Measurements from ENCODE around the gene PCBP3. TPM values are rescaled to one million over a fixed set of nuclear protein-coding genes. Genes with fewer than 3 reads are reported as not detected.

Gene PCBP3
- total and polyA plus RNA-seq, 2 of the 8 experiments (the other 6 are each of a cell fraction or from before 2014, with no cell fraction given) = 3.5 to 6.3 TPM

GRCh38 chr21:45837936-45838335 lies 194.4 kb downstream of the PCBP3 start:
- no peak overlapping the region for H2BK15ac ChIP-seq (ENCODE audit: low read length)

More at GRCh38 chr21:45837936-45838335, 194.4 kb downstream of the PCBP3 start:
- Histone ChIP-seq H4K91ac (replicated peaks; ENCODE audit: insufficient read length, low read length) (no peak overlapping the region), H3K4ac (replicated peaks; ENCODE audit: insufficient read length, low read depth, low read length) (no peak overlapping the region), H2BK20ac (ENCODE audit: low read length) (no peak overlapping the region), H3K23me2 (ENCODE audit: low read depth, low read length) (no peaks in the 10 kb centered on the region), H3K4me1 (replicated peaks in 1 of 4; ENCODE audit: control insufficient read depth in 3 of 4, insufficient read depth in 4 of 4, low read length in 3 of 4) (peaks cover 0 to 2% (median 0%) of the 10 kb centered on the region in 4 experiments; a peak in 1 of 7 replicates), H3K9ac (replicated peaks in 1 of 4; ENCODE audit: extremely low read depth in 1 of 4, low read depth in 3 of 4, low read length in 3 of 4) (no peak overlapping the region), H2BK5ac (ENCODE audit: low read depth, low read length) (peak overlapping the region; percentile 20; the same call in 1 of the 2 replicates), H3K56ac (replicated peaks; ENCODE audit: insufficient read length, low read depth, low read length) (no peak overlapping the region), H2AK5ac (ENCODE audit: low read depth, low read length) (no peak overlapping the region), H3K27me3 (replicated peaks in 1 of 4; ENCODE audit: control insufficient read depth in 3 of 4, extremely low read depth in 1 of 4, insufficient read depth in 3 of 4, low read length in 3 of 4) (no peaks in the 10 kb centered on the region), H3K14ac (ENCODE audit: insufficient read length) (no peak overlapping the region), H3K36me3 (ENCODE audit: control insufficient read depth in 2 of 4, insufficient read depth in 4 of 4, low read length in 3 of 4) (no peaks in the 10 kb centered on the region), H3K4me2 (ENCODE audit: insufficient read depth in 1 of 2, low read depth in 2 of 2, low read length in 2 of 2) (no peak overlapping the region), H3K4me3 (ENCODE audit: extremely low read depth in 1 of 4, insufficient read depth in 2 of 4, low read depth in 3 of 4, low read length in 4 of 4) (no peak overlapping the region), H3K18ac (ENCODE audit: extremely low read depth, low read length) (no peak overlapping the region), H3K9me3 (ENCODE audit: insufficient read depth in 2 of 2, low read depth in 1 of 2, low read length in 1 of 2) (peaks cover 13 to 15% of the 10 kb centered on the region in 2 experiments), H2BK120ac (replicated peaks; ENCODE audit: low read depth, low read length) (no peak overlapping the region), H2AFZ (ENCODE audit: low read length) (no peak overlapping the region), H2BK12ac (ENCODE audit: low read depth, low read length) (no peak overlapping the region), H3K23ac (ENCODE audit: insufficient read length) (no peak overlapping the region), H4K5ac (ENCODE audit: insufficient read length, low read depth, low read length) (no peak overlapping the region), H4K8ac (ENCODE audit: extremely low read depth, insufficient read depth, low read length) (no peak overlapping the region), H3K27ac (ENCODE audit: low read depth, low read length) (no peak overlapping the region), H3K79me1 (ENCODE audit: low read depth, low read length) (peaks cover 3% of the 10 kb centered on the region; the same call in 1 of the 2 replicates), H4K20me1 (replicated peaks in 1 of 2; ENCODE audit: control insufficient read depth in 1 of 2, insufficient read depth in 2 of 2, low read length in 2 of 2) (no peaks in the 10 kb centered on the region), H3K79me2 (ENCODE audit: control insufficient read depth in 1 of 2, insufficient read depth in 2 of 2, low read length in 2 of 2) (no peaks in the 10 kb centered on the region)
- FAIRE-seq (no peak), DNase-seq (ENCODE audit: low read depth in 1 of 2, low spot score in 2 of 2) (no peak)
- no peak for TF ChIP-seq KDM4A (IDR thresholded peaks at IDR 0.05; ENCODE audit: low read depth, low read length, severe bottlenecking)
- TF ChIP-seq BRCA1 (IDR thresholded peaks at IDR 0.05; ENCODE audit: low read depth, low read length) = no peak
- no peak for TF ChIP-seq SIX5 (IDR thresholded peaks at IDR 0.05; ENCODE audit: low read depth, low read length)
- no peak for TF ChIP-seq CBX5 (IDR thresholded peaks at IDR 0.05; ENCODE audit: low read depth, low read length)
- no peak for TF ChIP-seq SP1 (IDR thresholded peaks at IDR 0.05; ENCODE audit: low read depth, low read length)
- no peak for TF ChIP-seq KDM1A (IDR thresholded peaks at IDR 0.05; ENCODE audit: borderline replicate concordance, low read length)
- TF ChIP-seq KDM5A (IDR thresholded peaks at IDR 0.05; ENCODE audit: low read length) = no peak
- no peak for TF ChIP-seq MAFK (IDR thresholded peaks at IDR 0.05; ENCODE audit: low read depth, low read length)
- TF ChIP-seq TAF1 (IDR thresholded peaks at IDR 0.05; ENCODE audit: low read depth, low read length) = no peak
- no peak for TF ChIP-seq TEAD4 (IDR thresholded peaks at IDR 0.05; ENCODE audit: low read depth, low read length)
- no peak for TF ChIP-seq TBP (IDR thresholded peaks at IDR 0.05; ENCODE audit: low read depth, low read length)
- TF ChIP-seq RXRA (IDR thresholded peaks at IDR 0.05; ENCODE audit: insufficient read depth, low read depth, low read length) = no peak
- TF ChIP-seq, protein P1, sequence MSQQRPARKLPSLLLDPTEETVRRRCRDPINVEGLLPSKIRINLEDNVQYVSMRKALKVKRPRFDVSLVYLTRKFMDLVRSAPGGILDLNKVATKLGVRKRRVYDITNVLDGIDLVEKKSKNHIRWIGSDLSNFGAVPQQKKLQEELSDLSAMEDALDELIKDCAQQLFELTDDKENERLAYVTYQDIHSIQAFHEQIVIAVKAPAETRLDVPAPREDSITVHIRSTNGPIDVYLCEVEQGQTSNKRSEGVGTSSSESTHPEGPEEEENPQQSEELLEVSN (IDR thresholded peaks at IDR 0.05) = no peak
- TF ChIP-seq SAP30 (IDR thresholded peaks at IDR 0.05; ENCODE audit: insufficient read depth, insufficient replicate concordance, low read length) = no peak
- TF ChIP-seq POU5F1 (IDR thresholded peaks at IDR 0.05; ENCODE audit: low read depth, low read length) = no peak
- WGBS, 2 experiments (ENCODE audit: extremely low coverage in 1 of 2, insufficient coverage in 1 of 2, insufficient read length in 1 of 2, insufficient replicate concordance in 2 of 2, low coverage in 1 of 2, low lambda C conversion rate in 2 of 2, missing lambda C conversion rate in 1 of 2) = 74% methylated on average over 4 of the region's 4 CpGs; no CpG with 5 or more reads in 1 of the 2 experiments
- ChIA-PET POLR2A (ENCODE audit: partially characterized antibody) (no interaction called here), CTCF (ENCODE audit: partially characterized antibody) (interaction anchor here (0.7 to 1.2 kb wide), 2 partner anchors 8 to 42 kb away, joined by 3 read pairs; no protein-coding TSS in a partner anchor)
